AG08395 (cell line): ENCODE data around the gene SPRED2.
A peak's percentile ranks its signal among the peaks of the same experiment; 100 is the strongest.

Source experiments
- DNase-seq: peaks from one replicate; pipeline ENCODE4 v3.0.0; 2012; ENCODE audit warnings: mixed read lengths, low spot score

Gene SPRED2, protein sequence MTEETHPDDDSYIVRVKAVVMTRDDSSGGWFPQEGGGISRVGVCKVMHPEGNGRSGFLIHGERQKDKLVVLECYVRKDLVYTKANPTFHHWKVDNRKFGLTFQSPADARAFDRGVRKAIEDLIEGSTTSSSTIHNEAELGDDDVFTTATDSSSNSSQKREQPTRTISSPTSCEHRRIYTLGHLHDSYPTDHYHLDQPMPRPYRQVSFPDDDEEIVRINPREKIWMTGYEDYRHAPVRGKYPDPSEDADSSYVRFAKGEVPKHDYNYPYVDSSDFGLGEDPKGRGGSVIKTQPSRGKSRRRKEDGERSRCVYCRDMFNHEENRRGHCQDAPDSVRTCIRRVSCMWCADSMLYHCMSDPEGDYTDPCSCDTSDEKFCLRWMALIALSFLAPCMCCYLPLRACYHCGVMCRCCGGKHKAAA

DNA sequence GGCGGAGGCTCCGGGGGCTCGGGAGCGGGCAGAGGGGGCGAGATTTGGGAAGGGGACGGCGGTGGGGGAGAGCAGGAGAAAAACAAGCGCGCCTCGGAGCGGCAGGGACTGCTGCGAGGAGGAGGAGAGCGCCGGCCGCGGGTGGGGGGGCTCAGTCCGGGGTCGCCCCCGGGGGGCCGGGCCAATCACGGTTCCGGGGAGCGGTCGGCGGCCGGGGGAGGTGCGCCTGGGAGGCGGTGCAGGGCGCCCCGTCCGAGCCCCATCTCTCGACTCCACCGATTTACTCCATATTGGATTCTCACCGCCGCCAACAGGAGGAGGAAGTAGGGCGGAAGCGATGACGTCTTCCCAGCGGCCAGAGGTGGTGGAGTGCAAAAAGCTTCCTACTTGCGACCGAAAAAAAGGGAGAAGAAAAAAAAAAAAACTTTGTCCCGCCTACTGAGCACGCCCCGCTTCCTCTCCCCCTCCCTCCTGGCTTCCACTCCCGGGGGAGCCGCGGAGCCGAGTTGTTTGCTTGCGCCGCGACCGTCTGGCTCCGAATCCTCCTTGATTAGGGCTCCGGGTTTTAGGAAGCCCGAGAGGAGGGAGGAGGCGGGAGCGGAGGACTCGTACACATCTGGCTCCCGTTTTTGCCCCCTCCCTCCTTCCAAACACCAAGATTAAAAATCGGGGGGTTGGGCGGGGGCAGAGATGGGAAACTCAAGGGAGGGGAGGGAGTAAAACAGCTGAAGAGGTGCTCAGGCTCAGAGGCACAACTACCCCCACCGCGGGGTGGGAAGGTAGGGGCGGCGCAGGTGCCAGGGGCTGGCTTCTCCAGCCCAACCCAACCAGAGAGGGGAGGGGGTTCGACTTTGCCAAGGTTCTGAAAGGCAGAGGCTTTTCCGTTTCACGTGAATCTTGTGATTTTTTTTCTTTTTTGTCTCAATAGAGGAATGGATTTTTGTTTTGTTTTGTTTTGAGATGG, at the start of gene SPRED2:
TSS of gene SPRED2 (minus strand) at position 373 of the 964 bp plus-strand sequence. CDS start 612 bp downstream, outside the sequence.
- peak; percentile 90 for DNase-seq

DNA sequence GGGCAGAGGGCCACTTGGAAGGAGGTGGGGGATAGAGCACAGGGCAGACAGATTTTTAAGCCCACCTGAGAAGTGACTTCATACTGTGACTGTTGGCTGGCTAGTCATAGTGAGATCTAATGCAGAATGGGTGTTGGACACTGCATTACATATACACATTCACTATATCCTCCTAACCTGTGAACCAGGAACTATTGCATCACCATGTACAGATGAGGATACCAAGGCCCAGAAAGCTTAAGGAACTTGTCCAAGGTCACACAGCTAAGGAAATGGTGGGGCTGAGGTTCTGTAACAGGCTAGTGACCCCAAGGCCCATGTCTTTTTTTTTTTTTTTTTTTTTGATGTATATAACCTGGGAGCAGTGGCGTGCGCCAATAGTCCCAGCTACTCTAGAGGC, 49.6 kb upstream of the SPRED2 start:
- no peak for DNase-seq

- DNase-seq: no peak
These were observed 47.1 kb upstream of the SPRED2 start for GRCh38 chr2:65479524-65479923.

DNA sequence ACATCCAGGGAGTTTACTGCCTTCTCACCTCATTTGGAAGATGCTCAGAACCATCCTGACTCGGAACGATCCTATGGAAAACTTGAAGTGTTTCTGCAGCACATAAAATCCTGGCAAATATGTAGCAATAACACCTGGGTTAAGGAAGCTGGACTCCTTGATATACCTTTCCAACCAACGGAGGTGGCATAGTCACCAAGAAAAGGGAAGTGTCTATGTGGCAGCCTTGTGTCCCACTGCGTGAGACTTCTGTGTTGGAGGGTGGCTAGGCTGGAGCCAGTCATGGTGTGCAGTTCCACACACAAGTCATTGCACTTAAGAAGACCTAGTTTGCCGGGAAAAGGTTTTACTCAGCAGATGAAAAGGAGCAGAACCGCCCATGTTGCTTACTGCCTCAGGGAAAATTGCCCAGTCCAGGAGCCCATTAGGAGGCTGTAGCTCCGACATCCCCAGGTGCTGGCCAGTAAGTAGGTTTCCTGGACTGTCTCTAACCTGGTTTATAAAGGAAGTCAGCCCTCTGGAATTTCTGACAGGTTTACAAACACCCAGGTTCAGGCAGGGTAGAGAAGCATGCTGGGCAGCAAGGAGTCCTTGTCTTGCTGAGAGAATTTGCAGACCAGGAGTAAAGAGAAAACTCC, 46.2 kb upstream of the SPRED2 start:
- no peak for DNase-seq

DNA sequence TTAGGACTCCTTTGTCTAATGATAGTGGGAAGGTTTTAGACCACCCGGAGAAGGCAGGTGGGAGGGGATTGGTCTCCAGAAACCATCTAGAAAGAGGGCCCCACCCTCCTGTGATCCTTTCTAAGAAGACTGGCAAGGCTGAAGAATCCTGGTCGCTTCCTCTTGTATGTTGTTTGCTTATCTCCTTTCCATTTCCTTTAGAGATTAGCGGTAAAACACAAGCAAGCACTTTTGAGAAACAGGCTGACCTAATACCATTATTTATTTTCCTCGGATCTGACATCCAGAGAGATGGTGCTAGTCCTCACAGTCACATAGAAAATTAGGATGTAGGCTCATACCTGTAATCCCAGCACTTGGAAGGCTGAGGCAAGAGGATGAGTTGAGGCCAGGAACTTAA, 45.2 kb upstream of the SPRED2 start:
- no peak for DNase-seq

DNA sequence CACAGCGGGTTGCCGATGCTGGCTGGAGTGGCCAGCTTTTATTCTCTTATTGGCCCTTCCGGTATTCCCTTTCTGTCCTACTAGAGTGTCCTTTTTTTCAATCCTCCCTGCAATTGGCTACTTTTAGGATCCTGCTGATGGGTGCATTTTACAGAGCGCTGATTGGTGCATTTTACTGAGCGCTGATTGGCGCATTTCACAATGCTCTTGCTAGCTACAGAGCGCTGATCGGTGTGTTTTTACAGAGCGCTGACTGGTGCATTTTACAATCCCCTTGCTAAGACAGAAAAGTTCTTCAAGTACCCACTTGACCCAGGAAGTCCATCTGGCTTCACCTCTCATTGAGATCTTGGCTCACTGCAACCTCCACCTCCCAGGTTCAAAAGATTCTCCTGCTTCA, 44.4 kb upstream of the SPRED2 start:
- no peak for DNase-seq

DNA sequence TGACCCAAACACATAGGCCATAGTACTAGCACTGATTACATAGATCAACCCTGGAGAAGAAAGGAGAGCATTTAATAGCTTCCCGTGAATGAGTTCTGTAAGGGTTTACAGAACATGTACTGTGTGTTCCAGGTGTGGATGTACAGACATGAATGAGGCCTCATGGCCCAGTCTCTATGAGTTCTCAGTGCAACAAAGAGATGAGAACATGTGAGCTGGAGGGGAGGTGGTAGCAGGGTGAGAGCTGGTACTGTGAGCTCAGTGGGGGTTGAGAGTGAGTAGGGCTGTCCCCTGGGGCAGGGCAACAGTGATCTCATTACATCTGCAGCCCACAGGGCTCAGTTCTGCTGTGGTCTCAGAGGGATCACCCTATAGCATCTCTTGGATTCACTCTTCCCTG, 42.6 kb upstream of the SPRED2 start:
- DNase-seq: no peak

GRCh38 chr2:65473045-65473444, 40.6 kb upstream of the SPRED2 start:
- no peak for DNase-seq

- no peak for DNase-seq
These were observed 39.0 kb upstream of the SPRED2 start for GRCh38 chr2:65471409-65471808.

GRCh38 chr2:65466551-65466950, 34.2 kb upstream of the SPRED2 start:
- no peak for DNase-seq

DNA sequence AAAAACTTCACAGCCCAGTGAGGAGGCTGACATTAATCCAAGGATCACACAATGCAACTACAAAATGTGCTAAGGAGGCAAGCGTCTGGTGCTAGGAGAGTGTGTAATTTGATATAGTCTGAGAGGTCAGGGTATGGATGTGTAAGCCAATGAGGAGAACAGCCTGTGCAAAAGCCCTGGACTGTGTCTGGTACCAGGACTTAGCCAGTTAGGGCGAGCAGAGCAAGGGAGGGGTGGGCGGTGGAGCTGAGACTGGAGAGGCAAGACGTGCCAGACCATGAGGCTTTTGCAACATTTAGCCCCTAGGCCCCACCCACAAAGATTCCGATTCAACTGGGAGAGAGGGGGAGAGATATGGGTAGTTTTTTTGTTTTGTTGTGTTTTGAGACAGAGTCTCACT, 33.5 kb upstream of the SPRED2 start:
- DNase-seq: no peak

GRCh38 chr2:65465124-65465523, 32.7 kb upstream of the SPRED2 start:
- DNase-seq: peak; percentile 28

- peak; percentile 87 for DNase-seq
These were observed 32.2 kb upstream of the SPRED2 start for GRCh38 chr2:65464604-65465003.

- no peak for DNase-seq
These were observed 26.6 kb upstream of the SPRED2 start for GRCh38 chr2:65458999-65459398.

GRCh38 chr2:65456886-65457285, 24.5 kb upstream of the SPRED2 start:
- no peak for DNase-seq

DNA sequence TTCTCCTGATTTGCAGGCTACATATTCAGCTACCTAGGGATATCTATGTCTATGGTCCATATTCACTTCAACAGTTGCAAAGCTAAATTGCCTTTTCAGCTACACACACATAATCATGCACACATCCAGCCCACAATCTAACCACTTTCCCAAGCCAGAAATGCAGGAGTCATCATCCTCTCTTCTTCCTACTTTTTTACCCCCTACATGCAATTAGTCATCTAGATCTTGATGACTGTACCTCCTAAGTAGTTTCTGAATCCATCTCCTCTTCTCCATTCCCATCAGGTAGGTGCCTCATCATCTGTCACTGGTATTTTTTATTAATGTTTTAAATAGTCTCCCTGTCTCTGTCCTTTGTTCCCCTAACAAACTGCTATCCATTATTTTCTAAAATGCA, 23.7 kb upstream of the SPRED2 start:
- peak; percentile 85 for DNase-seq

- DNase-seq: peak; percentile 62
These were observed 21.5 kb upstream of the SPRED2 start for GRCh38 chr2:65453916-65454315.

DNA sequence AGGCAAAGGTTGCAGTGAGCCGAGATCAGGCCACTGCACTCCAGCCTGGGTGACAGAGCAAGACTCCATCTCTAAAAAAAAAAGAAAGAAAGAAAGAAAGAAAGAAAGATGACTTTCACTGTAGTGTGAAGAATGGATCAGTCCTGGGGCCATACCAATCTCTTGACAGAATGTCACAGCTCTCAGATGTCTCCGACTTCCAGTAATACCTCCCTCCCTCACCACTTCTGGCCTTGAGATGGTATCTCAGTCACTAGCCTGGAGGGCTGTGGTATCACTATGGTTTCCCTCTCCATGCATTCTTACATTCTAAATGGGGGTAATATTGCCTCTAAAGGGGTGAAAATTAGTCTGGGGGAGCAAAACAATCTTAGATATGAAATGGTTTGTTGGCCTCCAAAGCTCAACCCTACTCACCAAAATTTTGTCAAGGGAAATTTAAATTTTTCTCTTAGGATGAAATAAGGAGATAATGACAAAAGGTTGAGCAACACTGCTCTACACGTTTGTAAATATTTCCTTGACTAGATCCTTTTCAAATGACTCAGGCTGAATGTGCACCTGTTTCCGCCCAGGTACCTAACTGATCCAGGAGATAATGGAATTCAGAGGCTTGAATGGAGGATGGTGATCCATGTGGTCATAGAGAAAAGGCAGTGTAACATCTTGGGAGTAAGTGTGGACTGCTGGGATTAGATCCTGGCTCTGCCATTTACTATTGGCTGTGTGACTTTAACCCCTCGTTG, 19.9 kb upstream of the SPRED2 start:
- no peak for DNase-seq

DNA sequence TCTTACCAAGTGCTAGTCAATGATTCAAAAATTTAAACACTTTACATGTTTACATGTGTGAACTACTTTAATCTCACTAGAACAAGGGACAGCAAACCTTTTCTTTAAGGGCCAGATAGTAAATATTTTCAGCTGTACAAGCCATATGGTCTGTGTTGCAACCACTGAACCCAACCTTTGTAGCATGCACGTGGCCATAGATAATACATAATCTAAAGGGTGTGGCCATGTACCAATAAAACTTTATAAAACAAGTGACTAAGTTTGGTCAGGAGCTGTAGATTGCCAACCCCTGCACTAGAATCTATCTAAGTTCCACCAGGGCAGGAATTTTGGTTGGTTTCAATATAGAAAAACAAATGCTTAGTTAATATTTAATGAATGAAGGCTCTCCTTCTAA, 18.4 kb upstream of the SPRED2 start:
- no peak for DNase-seq

GRCh38 chr2:65450393-65450792, 18.0 kb upstream of the SPRED2 start:
- no peak for DNase-seq

DNA sequence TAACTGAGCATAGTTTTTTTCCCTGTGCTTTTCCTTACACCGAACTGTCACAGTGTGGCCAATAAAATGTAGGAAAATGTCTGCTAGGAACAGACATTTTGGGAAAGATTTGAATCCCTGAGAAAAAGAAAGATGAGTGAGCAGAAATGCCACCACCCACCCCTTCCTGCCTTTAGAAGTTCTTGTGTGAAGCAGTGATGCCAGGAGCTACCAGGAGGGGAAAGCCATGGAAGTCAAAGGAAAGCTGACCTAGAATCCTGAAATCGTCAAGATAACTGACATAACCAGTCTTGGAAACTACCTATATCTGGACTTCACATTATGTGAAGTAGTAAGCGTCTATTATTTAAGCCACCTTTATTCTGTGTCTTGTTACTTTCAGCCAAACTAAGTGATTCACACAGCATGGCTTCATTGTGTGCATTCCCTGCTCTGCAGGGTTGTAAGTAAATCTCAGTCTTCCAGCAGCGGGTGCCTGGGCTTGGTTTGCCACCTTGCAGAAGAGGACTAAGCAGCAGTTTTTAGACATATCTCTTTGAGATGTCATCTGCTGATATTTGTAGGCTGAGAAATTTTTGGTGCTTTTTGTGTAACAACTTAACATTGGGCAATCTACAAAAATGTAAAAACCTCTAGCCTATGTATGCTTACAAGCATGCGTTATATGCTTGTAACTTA, 11.2 kb upstream of the SPRED2 start:
- DNase-seq: no peak
